B cell (primary cell): ENCODE results near the gene THRB. TPM values are rescaled to one million over a fixed set of nuclear protein-coding genes. Genes with fewer than 3 reads are reported as not detected.

Experiments
- ATAC-seq: fragments of 200-7000 bp; cut with Tn5 transposase; one replicate; pipeline ENCODE4 v1.10.0; 2021; ENCODE audit warnings: low read depth, mild to moderate bottlenecking, moderate number of reproducible peaks, moderate library complexity
- CTCF ChIA-PET: fragments of 350-600 bp; sonication (Branson Sonifier 250); formaldehyde crosslinking; loops from one replicate; lab custom pipeline; 2021; ENCODE audit warnings: antibody characterized with exemption, inconsistent platforms; lab: Charles Lee
- POLR2A ChIA-PET: fragments of 350-600 bp; sonication (Branson Sonifier 250); formaldehyde crosslinking; loops from one replicate; lab custom pipeline; 2021; ENCODE audit warnings: antibody characterized with exemption; lab: Charles Lee
- DNase-seq: peaks from one replicate; pipeline ENCODE4 v3.0.0; 2013
- H2AFZ ChIP-seq: 2 replicates; pipeline ENCODE4 v1.6.1; 2012; ENCODE audit warnings: mild to moderate bottlenecking, low read depth, low read length; ENCODE audit not compliant: insufficient read depth, poor library complexity, severe bottlenecking
- H3K27ac ChIP-seq, 2 donors: 1 replicate in 1 of 2; 2 replicates in 1 of 2; pipeline ENCODE4 v1.5.1; 2012 to 2013; ENCODE audit warnings: low read length in 2 of 2, mild to moderate bottlenecking in 2 of 2, moderate library complexity in 1 of 2
- H3K27me3 ChIP-seq, 4 experiments: fragments of 200-600 bp in 1 of 4; sonication (generic) in 1 of 4; replicated peaks in 1 of 4; 1 replicate in 2 of 4; 2 replicates in 2 of 4; pipeline versions ENCODE4 v1.6.1 to v1.7.0; 2013 to 2016; ENCODE audit warnings: low read length in 3 of 4, mild to moderate bottlenecking in 2 of 4, mixed read lengths in 1 of 4, moderate library complexity in 1 of 4; ENCODE audit not compliant: insufficient read depth in 4 of 4, control insufficient read depth in 3 of 4; ENCODE audit errors: control extremely low read depth in 1 of 4
- H3K36me3 ChIP-seq, 2 experiments: replicated peaks in 1 of 2; 1 replicate in 1 of 2; 2 replicates in 1 of 2; pipeline versions ENCODE4 v1.6.1 to v1.7.1; 2013; ENCODE audit warnings: low read length in 1 of 2; ENCODE audit not compliant: insufficient read depth in 2 of 2, control insufficient read depth in 1 of 2; ENCODE audit errors: control extremely low read depth in 1 of 2, extremely low read depth in 1 of 2
- H3K4me1 ChIP-seq, 2 donors: fragments of 200-600 bp in 1 of 2; sonication (generic) in 1 of 2; 1 replicate in 1 of 2; 2 replicates in 1 of 2; pipeline versions ENCODE4 v1.5.1 to v1.6.1; 2013 to 2017; ENCODE audit warnings: low read length in 2 of 2; ENCODE audit not compliant: control insufficient read depth in 2 of 2, insufficient read depth in 2 of 2
- H3K4me2 ChIP-seq: replicated peaks from 2 replicates; pipeline ENCODE3; 2012; ENCODE audit warnings: mild to moderate bottlenecking, low read depth, low read length; ENCODE audit not compliant: poor library complexity, severe bottlenecking
- H3K4me3 ChIP-seq, 5 experiments: fragments of 200-600 bp in 1 of 5; sonication (generic) in 1 of 5; 1 replicate in 3 of 5; 2 replicates in 2 of 5; pipeline versions ENCODE4 v1.5.1 to v1.7.0; 2011 to 2016; ENCODE audit warnings: low read length in 4 of 5, mild to moderate bottlenecking in 4 of 5, low read depth in 2 of 5, control low read depth in 1 of 5, moderate library complexity in 1 of 5; ENCODE audit not compliant: insufficient read depth in 1 of 5; ENCODE audit errors: control extremely low read depth in 1 of 5, extremely low read depth in 1 of 5
- H3K79me2 ChIP-seq: fragments of 200-600 bp; sonication (generic); one replicate; pipeline ENCODE4 v1.6.0; 2016; ENCODE audit warnings: low read length; ENCODE audit not compliant: control insufficient read depth, insufficient read depth
- H3K9ac ChIP-seq: fragments of 200-600 bp; sonication (generic); 2 replicates; pipeline ENCODE4 v1.6.1; 2017; ENCODE audit warnings: mild to moderate bottlenecking, low read length, moderate library complexity
- H3K9me3 ChIP-seq, 3 donors: one replicate each; pipeline versions ENCODE4 v1.6.1 to v1.7.1; 2013; ENCODE audit warnings: low read length in 2 of 3; ENCODE audit not compliant: control insufficient read depth in 2 of 3, insufficient read depth in 1 of 3; ENCODE audit errors: control extremely low read depth in 1 of 3
- H4K20me1 ChIP-seq: 2 replicates; pipeline ENCODE4 v1.6.0; 2012; ENCODE audit warnings: mild to moderate bottlenecking, low read length; ENCODE audit not compliant: insufficient read depth, control insufficient read depth, poor library complexity, severe bottlenecking
- H3K27ac Mint-ChIP-seq: one replicate; pipeline ENCODE4 v1.8.0; 2021; ENCODE audit warnings: mixed read lengths
- H3K27me3 Mint-ChIP-seq: one replicate; pipeline ENCODE4 v1.8.0; 2021; ENCODE audit warnings: mixed read lengths
- H3K4me1 Mint-ChIP-seq: one replicate; pipeline ENCODE4 v1.8.0; 2021; ENCODE audit warnings: mixed read lengths
- H3K4me3 Mint-ChIP-seq: one replicate; pipeline ENCODE4 v1.8.0; 2021; ENCODE audit warnings: mixed read lengths
- H3K9me3 Mint-ChIP-seq: one replicate; pipeline ENCODE4 v1.8.0; 2022; ENCODE audit warnings: mixed read lengths; ENCODE audit not compliant: insufficient read depth
- CTCF ChIP-seq: fragments of 200-600 bp; IDR thresholded peaks from one replicate; pipeline ENCODE4 v1.8.0; 2022; ENCODE audit warnings: antibody characterized with exemption, mild to moderate bottlenecking
- EZH2 ChIP-seq: IDR thresholded peaks from 2 replicates; pipeline ENCODE4 v1.6.1; 2012; ENCODE audit warnings: borderline replicate concordance, low read depth, mild to moderate bottlenecking, moderate library complexity, low read length; ENCODE audit not compliant: insufficient read depth, poor library complexity, severe bottlenecking
- intact Hi-C: fragments of 100-400 bp; cut with micrococcal nuclease; formaldehyde crosslinking; loops from one replicate; pipeline ENCODE4 v1.10.0; 2022
- polyA plus RNA-seq: library from polyadenylated mRNA; depleted of rRNA; stranded (reverse); fragments of >200 nt; gene quantifications from 2 replicates; pipeline ENCODE4 v1.2.3, GENCODE V29; 2012
- total RNA-seq, 2 donors: library from RNA; stranded (reverse); fragments of 120-200 nt in 1 of 2; gene quantifications; 1 replicate in 1 of 2; 2 replicates in 1 of 2; pipeline versions ENCODE4 v1.2.3 to v1.2.4, GENCODE V29; 2013 to 2022

The THRB gene
- total and polyA plus RNA-seq, 2 donors (not counting 1 experiment from before 2014, with no cell fraction given), result 0.86 to 1.8 TPM

GRCh38 chr3:24480497-24480896 lies 14.2 kb downstream of the THRB start:
- no peaks in the 10 kb centered on the region for H3K79me2 ChIP-seq
- ChIA-PET CTCF (interaction anchor here (1.6 kb wide), 1 partner anchor 15 kb away, joined by 3 read pairs; no protein-coding TSS in a partner anchor), POLR2A (no interaction called here)
- H3K4me3 ChIP-seq, result no peak overlapping the region
- H3K27me3 ChIP-seq, result no peaks in the 10 kb centered on the region
- no peak for TF ChIP-seq CTCF
- no peak for TF ChIP-seq EZH2
- no peak overlapping the region for H2AFZ ChIP-seq
- no peak for DNase-seq
- no peak overlapping the region for H3K27ac Mint-ChIP-seq
- no peak overlapping the region for H3K27ac ChIP-seq
- no peak overlapping the region for H3K9ac ChIP-seq
- peaks cover 1% of the 10 kb centered on the region for H3K4me1 Mint-ChIP-seq
- peaks cover 0 to 2% of the 10 kb centered on the region in 2 donors for H3K4me1 ChIP-seq
- H3K27me3 Mint-ChIP-seq, result peaks cover 6% of the 10 kb centered on the region
- no peak overlapping the region for H3K4me3 Mint-ChIP-seq
- no peak overlapping the region for H3K4me2 ChIP-seq
- H3K9me3 Mint-ChIP-seq, result no peaks in the 10 kb centered on the region
- no peaks in the 10 kb centered on the region for H3K36me3 ChIP-seq
- no peak for ATAC-seq
- H3K9me3 ChIP-seq, result no peaks in the 10 kb centered on the region
- no peaks in the 10 kb centered on the region for H4K20me1 ChIP-seq
- intact Hi-C loops, result no loop called here

- no peaks in the 10 kb centered on the region for H3K9me3 ChIP-seq
- CTCF ChIA-PET, result interaction anchor here (1.6 kb wide), 1 partner anchor 16 kb away, joined by 3 read pairs; no protein-coding TSS in a partner anchor
- H3K4me1 ChIP-seq, result no peaks in the 10 kb centered on the region
- H3K36me3 ChIP-seq, result no peaks in the 10 kb centered on the region
- H3K27ac ChIP-seq, result no peak overlapping the region
- H3K4me2 ChIP-seq, result no peak overlapping the region
- no peak overlapping the region for H3K27ac Mint-ChIP-seq
- H3K27me3 Mint-ChIP-seq, result peaks cover 6% of the 10 kb centered on the region
- no peaks in the 10 kb centered on the region for H3K27me3 ChIP-seq
- no peak overlapping the region for H3K4me3 ChIP-seq
- intact Hi-C loops, result no loop called here
- no peaks in the 10 kb centered on the region for H3K4me1 Mint-ChIP-seq
- POLR2A ChIA-PET, result no interaction called here
- no peak overlapping the region for H3K9ac ChIP-seq
- H2AFZ ChIP-seq, result no peak overlapping the region
- no peaks in the 10 kb centered on the region for H3K9me3 Mint-ChIP-seq
- H4K20me1 ChIP-seq, result no peaks in the 10 kb centered on the region
- TF ChIP-seq CTCF, result no peak
- TF ChIP-seq EZH2, result no peak
- H3K4me3 Mint-ChIP-seq, result no peak overlapping the region
- no peak for ATAC-seq
- H3K79me2 ChIP-seq, result no peaks in the 10 kb centered on the region
- no peak for DNase-seq
These were observed 14.8 kb downstream of the THRB start for GRCh38 chr3:24479816-24480215.
